Breast epithelium (tissue), 3 donors: ENCODE results near the gene SEBOX.

ENCODE experiments used
- POLR2A ChIP-seq: fragments of 450-650 bp; IDR thresholded peaks from one replicate; pipeline ENCODE4 v1.6.1; 2016; ENCODE audit warnings: antibody characterized with exemption, mild to moderate bottlenecking, moderate library complexity
- TF ChIP-seq, protein P1 (sequence below), 3 donors: fragments of 450-650 bp; IDR thresholded peaks; one replicate each; pipeline ENCODE4 v1.5.1; 2016 to 2017; ENCODE audit warnings: antibody characterized with exemption in 3 of 3, mild to moderate bottlenecking in 3 of 3, moderate library complexity in 3 of 3

DNA sequence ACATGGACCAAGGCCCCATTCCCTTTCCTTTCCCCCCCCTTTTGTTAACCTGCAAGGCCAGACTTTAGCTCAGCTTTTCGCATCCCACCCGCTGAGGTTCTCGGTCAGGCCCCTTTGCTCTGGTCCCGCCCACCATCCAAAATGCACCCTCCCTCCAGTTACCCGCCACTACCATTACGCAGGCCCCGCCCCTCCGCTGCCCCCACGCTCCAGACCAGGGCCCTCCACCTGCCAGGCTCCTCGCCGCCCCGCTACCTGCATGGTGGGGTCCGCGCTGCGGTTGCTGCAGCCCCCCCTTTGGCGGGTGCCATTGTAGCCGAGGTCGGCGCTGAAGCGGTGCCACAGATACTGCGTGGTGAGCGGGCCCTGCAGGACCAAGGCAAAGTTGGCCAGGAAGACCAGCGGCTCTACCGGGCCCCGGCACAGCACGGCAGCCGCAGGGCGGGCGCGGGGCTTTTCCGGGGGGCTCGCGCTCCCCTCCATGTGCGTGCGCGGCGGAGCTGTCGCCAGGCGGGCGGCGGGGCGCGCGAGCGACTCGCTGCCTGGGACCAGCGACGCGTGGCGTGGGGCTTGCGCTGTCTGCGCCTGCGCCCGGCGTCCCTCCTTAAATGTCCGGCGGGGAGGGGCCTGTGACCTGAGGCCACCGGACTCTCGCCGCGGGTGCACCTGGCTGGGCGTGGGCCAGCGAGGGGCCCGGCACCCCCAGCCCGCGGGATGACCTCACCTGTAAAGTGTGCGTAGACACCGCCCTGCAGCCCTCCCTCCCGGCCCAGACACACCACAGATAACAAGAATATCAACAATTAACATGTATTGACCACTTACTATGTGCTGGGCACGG is 40.9 kb upstream of the SEBOX start, which contains the start of gene SLC46A1:
- TF ChIP-seq, protein P1, sequence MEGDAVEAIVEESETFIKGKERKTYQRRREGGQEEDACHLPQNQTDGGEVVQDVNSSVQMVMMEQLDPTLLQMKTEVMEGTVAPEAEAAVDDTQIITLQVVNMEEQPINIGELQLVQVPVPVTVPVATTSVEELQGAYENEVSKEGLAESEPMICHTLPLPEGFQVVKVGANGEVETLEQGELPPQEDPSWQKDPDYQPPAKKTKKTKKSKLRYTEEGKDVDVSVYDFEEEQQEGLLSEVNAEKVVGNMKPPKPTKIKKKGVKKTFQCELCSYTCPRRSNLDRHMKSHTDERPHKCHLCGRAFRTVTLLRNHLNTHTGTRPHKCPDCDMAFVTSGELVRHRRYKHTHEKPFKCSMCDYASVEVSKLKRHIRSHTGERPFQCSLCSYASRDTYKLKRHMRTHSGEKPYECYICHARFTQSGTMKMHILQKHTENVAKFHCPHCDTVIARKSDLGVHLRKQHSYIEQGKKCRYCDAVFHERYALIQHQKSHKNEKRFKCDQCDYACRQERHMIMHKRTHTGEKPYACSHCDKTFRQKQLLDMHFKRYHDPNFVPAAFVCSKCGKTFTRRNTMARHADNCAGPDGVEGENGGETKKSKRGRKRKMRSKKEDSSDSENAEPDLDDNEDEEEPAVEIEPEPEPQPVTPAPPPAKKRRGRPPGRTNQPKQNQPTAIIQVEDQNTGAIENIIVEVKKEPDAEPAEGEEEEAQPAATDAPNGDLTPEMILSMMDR (IDR thresholded peaks at IDR 0.05): no peak
- no peak for TF ChIP-seq POLR2A
